LNCAP (cell line): ENCODE results near the gene SYDE1.

Experiments
- TF ChIP-seq, protein P1 (sequence below): fragments of 450-650 bp; IDR thresholded peaks from 2 replicates; pipeline ENCODE4 v1.5.1; 2017; ENCODE audit warnings: mild to moderate bottlenecking

SYDE1 gene

DNA sequence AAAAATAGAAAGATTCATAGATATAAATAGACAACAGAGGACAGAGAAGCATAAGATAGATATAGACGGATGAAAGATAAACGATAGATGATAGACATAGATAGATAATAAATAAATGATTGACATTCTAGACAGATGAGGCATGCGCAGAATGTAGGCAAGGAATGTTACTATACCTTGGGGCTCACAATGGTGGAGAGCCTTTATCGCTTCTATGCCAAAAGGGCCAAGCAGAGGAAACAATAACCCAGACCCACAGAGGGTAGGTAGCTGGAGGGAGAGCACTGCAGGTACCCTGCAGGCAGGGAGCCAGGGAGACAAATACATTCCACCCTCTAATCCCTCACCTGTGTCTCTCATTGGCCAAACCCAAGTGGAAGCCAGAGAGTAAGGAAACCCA, 49.2 kb downstream of the SYDE1 start:
- TF ChIP-seq, protein P1, sequence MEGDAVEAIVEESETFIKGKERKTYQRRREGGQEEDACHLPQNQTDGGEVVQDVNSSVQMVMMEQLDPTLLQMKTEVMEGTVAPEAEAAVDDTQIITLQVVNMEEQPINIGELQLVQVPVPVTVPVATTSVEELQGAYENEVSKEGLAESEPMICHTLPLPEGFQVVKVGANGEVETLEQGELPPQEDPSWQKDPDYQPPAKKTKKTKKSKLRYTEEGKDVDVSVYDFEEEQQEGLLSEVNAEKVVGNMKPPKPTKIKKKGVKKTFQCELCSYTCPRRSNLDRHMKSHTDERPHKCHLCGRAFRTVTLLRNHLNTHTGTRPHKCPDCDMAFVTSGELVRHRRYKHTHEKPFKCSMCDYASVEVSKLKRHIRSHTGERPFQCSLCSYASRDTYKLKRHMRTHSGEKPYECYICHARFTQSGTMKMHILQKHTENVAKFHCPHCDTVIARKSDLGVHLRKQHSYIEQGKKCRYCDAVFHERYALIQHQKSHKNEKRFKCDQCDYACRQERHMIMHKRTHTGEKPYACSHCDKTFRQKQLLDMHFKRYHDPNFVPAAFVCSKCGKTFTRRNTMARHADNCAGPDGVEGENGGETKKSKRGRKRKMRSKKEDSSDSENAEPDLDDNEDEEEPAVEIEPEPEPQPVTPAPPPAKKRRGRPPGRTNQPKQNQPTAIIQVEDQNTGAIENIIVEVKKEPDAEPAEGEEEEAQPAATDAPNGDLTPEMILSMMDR, result no peak

DNA sequence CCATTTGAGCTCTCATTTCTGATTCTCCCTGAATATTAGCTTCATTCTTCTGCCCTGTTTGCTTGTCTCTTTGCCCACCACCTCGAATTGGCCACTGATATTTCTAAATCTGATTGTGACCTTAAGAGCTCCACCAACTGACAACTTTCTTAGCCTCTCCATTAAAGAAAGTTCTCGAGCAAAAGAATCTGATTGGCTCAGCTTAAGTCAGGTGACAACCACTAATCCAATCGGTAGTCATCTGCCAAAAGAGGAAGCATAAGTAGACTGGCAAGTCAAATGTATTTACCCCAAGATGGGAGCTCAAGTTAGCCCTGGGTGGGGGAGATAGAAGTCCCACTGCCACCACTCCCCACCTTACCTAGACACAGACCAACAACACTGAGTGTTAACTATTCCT, 52.0 kb downstream of the SYDE1 start:
- TF ChIP-seq, protein P1, result no peak

DNA sequence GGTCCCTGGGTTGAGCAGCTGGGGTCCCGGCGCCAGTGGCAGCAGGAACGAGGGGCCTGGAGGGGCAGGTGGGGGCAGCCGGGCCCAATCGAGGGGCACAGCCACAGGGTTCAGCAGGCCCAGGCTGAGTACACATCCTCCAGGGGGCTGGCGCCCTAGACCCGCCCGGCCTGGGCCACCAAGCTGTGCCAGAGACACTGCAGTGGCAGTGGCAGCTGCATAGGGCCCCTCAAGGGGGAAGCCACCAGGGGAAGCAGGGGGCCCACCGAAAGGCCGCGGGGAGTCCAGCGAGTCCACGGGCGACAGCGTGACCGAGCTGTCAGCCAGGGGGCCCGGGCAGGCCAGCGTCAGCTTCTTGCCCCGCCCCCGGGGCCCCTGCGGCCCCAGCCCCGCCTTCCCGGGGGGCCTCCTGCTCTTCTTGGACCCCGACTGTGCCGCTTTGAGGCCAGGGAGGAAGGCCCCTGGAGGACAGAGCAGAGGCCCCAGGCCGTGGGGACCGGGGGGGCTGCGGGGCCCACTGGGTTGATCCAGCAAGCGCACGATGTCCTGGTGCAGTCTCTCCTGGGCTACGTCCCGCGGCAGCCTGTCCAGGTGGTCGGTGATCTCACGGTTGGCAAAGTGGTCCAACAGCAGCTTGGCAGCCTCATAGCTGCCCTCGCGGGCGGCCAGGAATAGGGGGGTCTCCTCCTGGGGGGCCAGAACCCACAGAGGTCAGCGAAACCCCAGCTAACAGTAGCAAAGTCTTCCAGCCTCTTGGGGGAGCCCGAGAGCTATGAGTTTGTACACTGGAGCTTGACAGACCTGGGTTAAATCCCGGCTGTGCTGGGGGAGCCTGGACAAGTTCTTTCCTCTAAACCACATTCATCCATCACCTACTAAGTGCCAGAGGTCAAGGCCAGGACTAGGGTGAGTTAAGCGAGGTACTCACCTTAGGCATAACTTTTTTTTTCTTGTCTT, 54.1 kb downstream of the SYDE1 start:
- TF ChIP-seq, protein P1, result peak; percentile 82
